ENCODE data around the gene PGA3. TPM values are rescaled to one million over a fixed set of nuclear protein-coding genes. Genes with fewer than 3 reads are reported as not detected.

PGA3 gene
- total and polyA plus RNA-seq, 2 of the 8 experiments (the other 6 are each of a cell fraction or from before 2014, with no cell fraction given), result not detected

- Histone ChIP-seq H3K23me2 (ENCODE audit: low read depth, low read length) (no peaks in the 10 kb centered on the region), H3K4me2 (ENCODE audit: insufficient read depth in 1 of 2, low read depth in 2 of 2, low read length in 2 of 2) (no peak overlapping the region), H3K14ac (ENCODE audit: insufficient read length) (no peak overlapping the region), H2BK12ac (ENCODE audit: low read depth, low read length) (no peak overlapping the region), H3K9ac (replicated peaks in 1 of 4; ENCODE audit: extremely low read depth in 1 of 4, low read depth in 3 of 4, low read length in 3 of 4) (no peak overlapping the region), H3K9me3 (ENCODE audit: insufficient read depth in 2 of 2, low read depth in 1 of 2, low read length in 1 of 2) (no peaks in the 10 kb centered on the region), H2BK5ac (ENCODE audit: low read depth, low read length) (no peak overlapping the region), H3K27ac (ENCODE audit: low read depth, low read length) (no peak overlapping the region), H4K8ac (ENCODE audit: extremely low read depth, insufficient read depth, low read length) (no peak overlapping the region), H2BK15ac (ENCODE audit: low read length) (no peak overlapping the region), H3K79me2 (ENCODE audit: control insufficient read depth in 1 of 2, insufficient read depth in 2 of 2, low read length in 2 of 2) (peaks cover 0 to 72% of the 10 kb centered on the region in 2 experiments; a peak in 2 of 4 replicates), H4K20me1 (replicated peaks in 1 of 2; ENCODE audit: control insufficient read depth in 1 of 2, insufficient read depth in 2 of 2, low read length in 2 of 2) (peaks cover 0 to 15% of the 10 kb centered on the region in 2 experiments), H3K36me3 (ENCODE audit: control insufficient read depth in 2 of 4, insufficient read depth in 4 of 4, low read length in 3 of 4) (no peaks in the 10 kb centered on the region), H3K4me1 (replicated peaks in 1 of 4; ENCODE audit: control insufficient read depth in 3 of 4, insufficient read depth in 4 of 4, low read length in 3 of 4) (peaks cover 2 to 21% (median 9%) of the 10 kb centered on the region in 4 experiments; a peak in 6 of 7 replicates), H4K91ac (replicated peaks; ENCODE audit: insufficient read length, low read length) (no peak overlapping the region), H2BK120ac (replicated peaks; ENCODE audit: low read depth, low read length) (no peak overlapping the region), H3K4ac (replicated peaks; ENCODE audit: insufficient read length, low read depth, low read length) (no peak overlapping the region), H4K5ac (ENCODE audit: insufficient read length, low read depth, low read length) (no peak overlapping the region), H2AK5ac (ENCODE audit: low read depth, low read length) (no peak overlapping the region), H3K56ac (replicated peaks; ENCODE audit: insufficient read length, low read depth, low read length) (no peak overlapping the region), H3K4me3 (ENCODE audit: extremely low read depth in 1 of 4, insufficient read depth in 2 of 4, low read depth in 3 of 4, low read length in 4 of 4) (no peak overlapping the region), H2AFZ (ENCODE audit: low read length) (no peak overlapping the region), H3K18ac (ENCODE audit: extremely low read depth, low read length) (no peak overlapping the region), H3K79me1 (ENCODE audit: low read depth, low read length) (peaks cover 13% of the 10 kb centered on the region), H3K23ac (ENCODE audit: insufficient read length) (no peak overlapping the region), H2BK20ac (ENCODE audit: low read length) (no peak overlapping the region), H3K27me3 (replicated peaks in 1 of 4; ENCODE audit: control insufficient read depth in 3 of 4, extremely low read depth in 1 of 4, insufficient read depth in 3 of 4, low read length in 3 of 4) (no peaks in the 10 kb centered on the region)
- ChIA-PET POLR2A (ENCODE audit: partially characterized antibody) (no interaction called here), CTCF (ENCODE audit: partially characterized antibody) (interaction anchor here (1.0 to 2.9 kb wide), 5 partner anchors 14 to 294 kb away, joined by 3 to 13 read pairs (median 4); no protein-coding TSS in a partner anchor)
- TF ChIP-seq SUZ12 (IDR thresholded peaks at IDR 0.05; ENCODE audit: low read length) (no peak), RBBP5 (IDR thresholded peaks at IDR 0.05; ENCODE audit: borderline replicate concordance, low read depth, low read length) (no peak)
- 90% methylated on average over 4 of the region's 4 CpGs; no CpG with 5 or more reads in 1 of the 2 experiments for WGBS, 2 experiments (ENCODE audit: extremely low coverage in 1 of 2, insufficient coverage in 1 of 2, insufficient read length in 1 of 2, insufficient replicate concordance in 2 of 2, low coverage in 1 of 2, low lambda C conversion rate in 2 of 2, missing lambda C conversion rate in 1 of 2)
- no peak for DNase-seq (ENCODE audit: low read depth in 1 of 2, low spot score in 2 of 2)
- no peak for FAIRE-seq
Observed at GRCh38 chr11:61154528-61154927, 48.8 kb upstream of the PGA3 start.

Measured in H1 (cell line).